Activated naive CD4-positive, alpha-beta T cell treated with anti-CD3 and anti-CD28 coated beads, Interleukin-2, amount 50 U/mL, for 16 hours (primary cell): Measurements from ENCODE around the gene JPH3.

Source experiments
- DNase-seq: peaks from one replicate; pipeline ENCODE4 v3.0.0-alpha.2; 2020

The JPH3 gene

DNA sequence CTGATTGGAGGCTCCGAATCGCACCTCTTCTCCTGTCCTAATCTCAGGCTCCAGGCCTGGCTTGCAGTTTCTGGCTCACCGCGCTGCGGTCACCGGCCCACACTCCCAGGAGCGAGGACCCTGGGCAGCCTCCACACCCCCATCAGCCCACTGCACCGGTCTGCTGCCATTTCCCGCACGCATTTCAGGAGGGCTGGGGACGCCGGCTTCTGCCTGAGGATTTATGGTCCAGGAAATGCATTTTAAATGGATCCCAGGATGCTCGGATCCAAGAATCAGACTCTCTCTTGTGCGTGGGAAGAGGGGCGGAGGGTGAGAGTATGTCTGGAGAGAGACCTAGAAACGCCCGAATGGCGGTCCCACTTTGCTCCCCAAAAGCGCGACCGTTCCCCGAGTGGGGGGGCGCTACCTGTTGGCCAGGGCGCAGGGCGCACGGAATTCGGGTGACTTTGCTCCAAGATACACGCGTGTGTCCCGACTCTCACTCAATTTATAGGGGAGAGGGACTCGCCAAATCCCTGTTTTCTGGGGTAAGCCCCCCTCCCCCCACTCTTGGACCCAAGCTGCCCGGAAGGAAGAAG is 817 bp upstream of the JPH3 start:
- no peak for DNase-seq

DNA sequence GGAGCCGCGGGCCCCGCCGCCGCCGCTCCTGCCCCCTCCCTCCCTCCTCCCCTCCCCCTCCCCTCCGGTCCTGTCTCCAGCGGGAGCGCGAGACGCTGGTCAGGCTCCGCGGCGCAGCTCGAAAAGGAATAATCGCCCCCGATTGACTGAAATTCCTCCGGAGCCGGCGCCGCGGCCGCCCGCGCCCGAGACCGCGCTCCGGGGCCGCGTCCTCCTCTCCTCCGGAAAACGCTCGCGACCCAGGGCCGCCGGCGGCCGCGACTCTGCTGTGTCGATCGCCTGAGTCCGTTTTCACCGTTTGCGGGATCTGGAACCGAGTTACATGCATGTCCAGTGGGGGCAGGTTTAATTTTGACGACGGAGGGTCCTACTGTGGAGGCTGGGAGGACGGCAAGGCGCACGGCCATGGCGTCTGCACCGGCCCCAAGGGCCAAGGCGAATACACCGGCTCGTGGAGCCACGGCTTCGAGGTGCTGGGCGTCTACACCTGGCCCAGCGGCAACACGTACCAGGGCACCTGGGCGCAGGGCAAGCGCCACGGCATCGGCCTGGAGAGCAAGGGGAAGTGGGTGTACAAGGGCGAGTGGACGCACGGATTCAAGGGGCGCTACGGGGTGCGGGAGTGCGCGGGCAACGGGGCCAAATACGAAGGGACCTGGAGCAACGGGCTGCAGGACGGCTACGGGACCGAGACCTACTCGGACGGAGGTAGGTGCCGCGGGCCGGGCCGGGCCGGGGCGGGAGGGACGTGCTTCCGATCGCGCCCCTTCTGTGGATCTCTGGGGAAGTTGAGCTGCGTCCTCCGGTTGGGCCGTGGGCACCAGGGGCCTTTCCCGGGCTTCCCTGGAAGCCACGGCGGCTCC is 744 bp downstream of the JPH3 start:
- no peak for DNase-seq

DNA sequence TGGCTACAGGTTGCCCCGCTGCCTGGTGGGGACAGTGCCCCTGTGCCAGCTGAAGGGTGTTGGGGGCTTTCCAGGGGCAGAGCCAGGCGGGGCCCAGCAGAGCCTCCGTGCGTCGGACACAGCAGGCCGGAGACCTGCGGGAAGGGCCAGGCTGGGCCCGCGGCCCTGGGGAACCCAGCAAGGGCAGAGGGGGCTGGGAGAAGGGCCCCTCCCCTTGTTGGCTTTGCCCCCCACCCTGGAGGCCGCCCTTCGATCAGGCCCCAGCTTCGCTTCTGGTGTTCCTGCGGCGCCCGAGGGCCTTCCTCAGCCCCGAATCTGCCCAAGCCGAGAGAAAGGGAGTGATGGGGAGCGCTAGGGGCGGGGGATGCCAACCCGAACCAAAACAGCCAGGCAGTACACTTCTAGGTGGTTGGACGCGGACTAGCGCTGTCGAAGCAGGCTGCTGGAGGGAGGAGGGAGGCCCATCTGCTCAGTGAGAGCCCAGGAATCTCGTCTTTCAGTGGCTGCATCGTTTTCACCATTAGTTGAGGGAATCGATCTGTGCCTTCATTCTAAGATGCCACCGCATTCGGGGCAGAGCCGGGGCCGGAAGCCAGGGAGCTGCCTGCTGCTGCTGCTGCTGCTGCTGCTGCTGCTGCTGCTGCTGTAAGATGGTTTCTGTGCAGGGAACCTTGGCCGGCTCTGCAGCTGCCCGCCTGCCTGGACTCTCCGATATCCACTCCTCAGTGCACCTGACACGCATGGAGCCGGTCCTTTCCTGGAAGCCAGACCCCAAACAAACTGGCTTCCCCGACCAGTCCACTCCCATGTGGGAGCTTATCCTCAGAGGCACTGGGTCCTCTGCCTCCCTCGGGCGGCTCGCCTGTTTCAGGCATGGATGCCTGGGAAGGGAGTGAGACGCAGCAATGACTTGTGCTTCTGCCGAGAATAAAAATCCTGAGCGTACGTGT is 1.7 kb downstream of the JPH3 start:
- DNase-seq: no peak

DNA sequence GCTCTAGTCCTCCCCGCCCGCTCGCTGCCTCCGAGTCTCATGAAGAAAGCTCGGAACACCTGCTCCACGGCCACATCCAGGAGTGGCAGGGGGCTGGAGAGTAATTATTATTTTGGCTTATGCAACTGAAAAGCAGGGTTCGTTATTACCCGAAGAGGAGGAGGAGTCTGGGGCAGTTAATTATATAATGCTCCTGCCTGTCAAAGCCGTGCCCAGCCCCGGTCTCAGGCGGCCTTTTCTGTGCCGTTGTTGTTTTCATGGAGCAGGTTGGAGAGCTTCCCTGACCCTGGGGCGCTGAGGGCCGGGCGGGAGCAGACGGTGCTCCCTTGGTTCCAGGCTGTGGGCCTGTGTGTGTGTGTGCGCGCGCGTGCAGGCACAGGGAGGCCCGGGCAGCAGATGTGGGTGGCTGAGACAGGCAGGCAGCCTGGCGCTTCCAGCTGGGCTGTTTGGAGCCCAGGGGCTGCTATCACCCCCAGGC is 2.4 kb downstream of the JPH3 start:
- no peak for DNase-seq

DNA sequence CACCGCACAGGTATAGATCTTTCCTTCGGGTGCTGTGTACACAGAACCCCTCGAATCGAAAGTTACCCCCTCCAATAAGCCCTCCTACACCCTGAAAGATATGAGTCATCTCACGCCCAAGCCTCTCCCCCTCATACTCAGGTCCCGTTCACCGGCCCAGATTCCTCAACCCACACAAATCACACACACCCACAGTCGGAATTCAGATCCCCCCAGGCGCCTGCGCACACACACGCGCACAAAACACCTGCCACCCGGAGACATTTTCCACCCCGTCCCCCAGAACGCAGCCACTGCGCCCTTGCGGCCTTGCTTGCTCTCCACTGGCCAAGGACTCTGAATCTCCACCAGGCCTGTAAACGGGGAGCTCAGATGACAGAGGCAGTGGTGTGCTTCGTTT is 4.9 kb downstream of the JPH3 start:
- no peak for DNase-seq

DNA sequence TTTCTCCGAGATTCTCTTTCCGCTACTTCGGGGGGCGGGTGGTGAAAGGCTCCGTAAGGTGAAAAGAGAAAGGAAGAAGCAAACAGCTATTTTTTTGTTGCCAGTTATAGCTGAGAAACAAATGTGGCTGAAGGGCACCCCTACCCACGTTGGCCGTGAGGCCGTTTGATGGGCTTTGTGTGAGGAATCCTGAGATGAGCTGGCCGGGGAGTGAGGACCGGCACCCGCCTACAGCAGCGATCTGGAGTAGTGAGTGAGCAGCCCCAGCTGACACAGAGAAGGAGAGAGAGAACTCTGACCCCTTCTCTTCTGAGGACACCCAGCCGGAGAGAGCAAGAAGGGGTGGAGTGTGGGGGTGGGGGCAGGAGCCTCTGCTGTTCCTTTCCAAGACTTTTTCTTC is 5.6 kb downstream of the JPH3 start:
- DNase-seq: no peak

DNA sequence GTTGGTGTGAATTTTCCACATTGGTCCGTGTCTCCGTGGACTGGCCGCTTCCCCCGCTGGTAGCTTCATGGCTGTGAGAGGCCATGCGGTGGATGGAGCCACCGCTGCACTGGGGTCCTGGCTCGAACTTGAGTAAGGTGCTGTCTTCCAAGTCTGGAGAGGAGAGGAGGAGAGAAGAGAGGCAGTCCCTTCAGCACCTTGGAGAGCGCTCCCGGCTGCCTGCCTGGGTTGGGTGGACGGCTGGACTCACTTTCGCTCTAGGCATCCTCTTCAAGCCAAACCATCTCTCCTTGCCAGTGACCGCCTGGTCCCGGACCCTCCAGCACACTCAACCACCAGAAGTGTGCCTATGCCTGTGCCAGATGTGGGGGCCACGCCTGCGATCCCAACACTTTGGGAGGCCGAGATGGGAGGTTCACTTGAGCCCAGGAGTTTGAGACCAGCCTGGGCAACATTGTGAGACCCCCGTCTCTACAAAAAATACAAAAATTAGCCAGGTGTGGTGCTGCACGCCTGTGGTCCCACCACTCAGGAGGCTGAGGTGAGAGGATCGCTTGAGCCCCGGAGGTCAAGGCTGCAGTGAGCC is 6.2 kb downstream of the JPH3 start:
- peak; percentile 34 for DNase-seq

DNA sequence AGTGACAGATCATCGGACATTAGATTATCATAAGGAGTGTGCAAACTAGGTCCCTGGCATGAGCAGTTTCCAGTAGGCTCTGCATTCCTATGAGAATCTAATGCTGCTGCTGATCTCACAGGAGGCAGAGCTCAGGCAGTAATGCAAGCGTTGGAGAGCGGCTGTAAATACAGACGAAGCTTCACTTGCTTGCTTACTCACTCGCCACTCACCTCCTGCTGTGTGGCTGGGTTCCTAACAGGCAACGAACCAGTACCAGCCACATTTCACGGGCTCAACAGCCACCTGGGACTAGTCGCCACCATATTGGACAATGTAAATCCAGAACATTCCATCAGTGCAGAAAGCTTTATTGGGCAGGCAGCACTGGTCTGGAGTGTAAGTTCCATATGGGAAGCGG is 7.7 kb downstream of the JPH3 start:
- DNase-seq: no peak

DNA sequence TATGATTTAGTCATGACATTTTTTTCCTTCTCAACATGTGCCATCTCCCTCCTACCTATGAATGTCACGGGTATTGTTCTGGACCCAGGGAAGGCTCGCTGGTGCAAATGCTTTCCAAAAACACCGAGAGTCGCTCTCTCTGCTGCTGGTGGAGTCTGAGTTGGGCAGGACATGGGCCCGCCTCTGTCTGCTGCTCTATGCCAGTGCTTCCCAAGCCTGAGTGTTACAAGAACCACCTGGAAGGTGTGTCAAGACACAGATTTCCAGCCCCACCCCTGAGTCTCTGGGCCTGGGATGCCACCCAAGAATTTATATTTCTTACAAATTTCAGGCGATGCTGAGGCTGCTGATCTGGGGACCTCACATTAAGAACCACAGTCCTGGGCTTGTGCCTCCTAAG is 9.1 kb downstream of the JPH3 start:
- no peak for DNase-seq

DNA sequence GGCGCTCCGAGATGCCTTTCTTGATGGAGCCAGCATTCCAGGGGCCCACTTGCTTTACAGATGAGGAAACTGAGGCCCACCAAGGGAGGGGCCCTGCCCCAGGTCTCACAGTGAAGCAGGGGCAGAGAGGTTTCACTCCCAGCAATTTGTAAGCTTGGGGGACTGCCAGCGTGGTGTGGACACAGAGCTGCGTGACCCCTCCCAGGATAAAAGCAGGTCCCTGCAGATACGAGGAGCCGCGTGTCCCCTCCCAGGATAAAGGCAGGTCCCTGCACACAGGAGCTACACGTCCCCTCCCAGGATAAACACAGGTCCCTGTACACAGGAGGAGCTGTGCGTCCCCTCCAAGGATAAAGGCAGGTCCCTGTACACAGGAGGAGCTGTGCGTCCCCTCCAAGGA is 11.7 kb downstream of the JPH3 start:
- no peak for DNase-seq

DNA sequence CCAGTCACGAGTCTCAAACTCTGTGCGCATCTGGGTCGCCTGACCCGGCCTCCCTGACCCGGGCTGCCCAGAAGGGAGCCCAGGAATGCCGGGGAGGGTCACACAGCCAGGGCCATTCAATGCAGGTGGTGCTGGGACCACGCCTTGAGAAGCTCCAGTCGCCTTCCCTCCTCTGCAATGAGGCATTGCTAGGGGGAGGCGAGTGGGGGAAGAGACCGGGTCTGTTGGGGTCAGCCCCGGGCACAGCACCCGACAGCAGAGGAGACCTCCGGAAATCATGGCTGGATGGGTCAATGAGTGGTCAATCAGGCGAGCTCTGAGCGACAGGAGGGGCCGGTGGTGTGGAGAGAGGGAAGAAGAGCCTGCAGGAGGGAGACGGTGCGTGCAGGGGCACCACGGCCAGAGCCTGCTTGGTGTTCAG is 13.3 kb downstream of the JPH3 start:
- no peak for DNase-seq

DNA sequence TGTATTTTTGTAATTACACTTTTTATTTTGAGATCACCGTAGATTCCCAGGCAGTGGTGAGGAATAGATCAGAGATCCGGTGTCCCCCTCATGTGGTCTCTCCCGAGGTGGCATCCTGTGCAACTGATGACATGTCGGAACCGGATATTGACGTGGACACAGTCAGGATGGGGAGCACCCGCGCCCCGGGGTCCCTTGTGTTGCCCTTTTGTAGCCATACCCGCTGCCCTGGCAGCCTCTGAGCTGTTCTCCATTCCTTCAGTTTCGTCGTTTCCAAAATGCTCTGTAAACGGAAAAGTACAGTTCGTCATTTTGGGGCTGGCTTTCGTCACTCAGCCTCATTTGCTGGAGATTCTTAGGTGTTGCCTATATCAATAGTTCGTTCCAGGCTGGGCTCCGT is 14.2 kb downstream of the JPH3 start:
- DNase-seq: no peak

DNA sequence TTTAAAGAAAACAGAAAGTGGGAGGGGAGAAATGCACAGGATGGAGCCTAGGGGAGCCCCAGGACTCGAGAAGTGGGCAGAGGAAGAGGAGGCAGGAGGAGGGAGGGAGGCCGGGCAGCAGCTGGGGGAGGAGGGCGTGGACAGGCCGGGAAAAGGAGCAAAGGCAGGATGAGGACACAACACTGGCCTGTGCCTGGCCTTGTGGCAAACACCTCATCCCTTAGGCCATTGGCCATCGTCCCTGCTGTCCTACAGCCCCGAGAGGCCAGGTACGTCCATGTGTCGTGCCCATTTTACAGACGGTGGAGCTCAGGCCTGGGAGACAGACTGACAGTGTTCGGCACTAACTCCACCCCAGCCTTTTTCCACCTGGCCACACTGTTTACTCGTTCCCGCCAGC is 15.9 kb downstream of the JPH3 start:
- no peak for DNase-seq

DNA sequence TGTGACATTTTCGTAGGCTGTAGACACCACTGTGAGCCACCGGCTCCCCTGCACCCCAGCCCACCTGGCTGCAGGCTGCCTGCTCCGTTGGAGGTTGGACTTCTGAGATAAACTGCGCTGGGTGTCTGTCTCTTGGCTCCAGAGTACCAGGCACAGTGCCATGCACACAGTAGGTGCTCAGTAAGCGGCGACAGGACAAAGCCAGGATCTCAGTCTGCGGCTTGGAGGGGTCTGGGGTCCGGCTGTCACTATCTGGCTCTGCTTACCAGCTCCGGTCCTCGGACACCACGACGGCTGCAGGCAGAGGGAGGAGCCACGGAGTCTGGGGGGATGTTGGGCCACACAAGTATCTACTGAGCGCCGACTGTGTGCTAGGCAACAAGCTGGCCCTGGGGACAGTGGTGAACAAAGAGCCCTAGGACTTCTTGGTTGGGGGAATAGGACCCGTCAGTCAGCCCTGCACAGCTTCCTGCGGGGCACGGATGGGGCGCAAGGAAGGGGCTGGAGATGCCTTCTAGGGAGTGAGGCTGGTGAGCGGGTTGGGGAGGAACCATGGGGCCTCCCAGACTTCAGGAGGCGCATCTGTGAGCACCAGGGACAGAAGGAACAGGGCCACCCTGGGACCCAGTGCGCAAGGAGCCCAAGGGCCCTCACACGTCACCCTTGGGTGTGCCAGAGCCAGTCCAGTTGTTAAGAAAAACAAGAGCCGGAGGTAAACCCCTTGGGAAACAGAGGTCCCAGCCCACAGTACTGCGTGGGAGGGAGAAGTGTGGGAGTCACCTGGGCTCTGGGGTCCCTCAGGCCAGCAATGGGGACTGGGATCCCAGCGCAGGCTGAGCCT is 17.3 kb downstream of the JPH3 start:
- DNase-seq: no peak

DNA sequence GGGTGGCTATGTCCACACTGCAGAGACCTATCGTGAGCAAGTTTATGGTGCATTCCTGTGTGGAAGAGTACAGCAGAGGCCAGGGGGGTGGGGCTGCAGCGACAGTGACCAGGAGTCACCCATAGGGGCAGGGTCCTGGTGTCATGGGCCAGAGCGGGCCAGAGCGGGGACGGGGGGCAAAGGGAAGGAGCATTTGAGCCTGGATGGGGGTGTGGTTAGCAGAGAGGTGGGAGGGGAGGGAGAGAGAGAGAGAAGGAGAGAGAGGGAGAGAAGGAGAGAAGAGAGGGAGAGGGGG is 17.8 kb downstream of the JPH3 start:
- DNase-seq: no peak

DNA sequence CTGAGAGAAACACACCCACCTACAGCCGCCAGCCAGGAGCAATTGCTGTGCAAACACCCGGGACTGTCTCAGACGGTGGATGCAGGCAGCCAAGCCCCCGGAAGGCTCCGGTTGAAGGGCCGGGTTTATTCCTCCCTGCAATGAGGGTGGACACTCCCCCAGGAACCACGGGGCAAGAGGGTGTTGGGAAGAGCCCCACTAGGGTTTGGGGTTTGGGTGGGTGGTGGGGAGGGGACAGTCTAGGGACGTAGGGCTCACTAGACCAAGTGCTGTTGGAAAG is 19.2 kb downstream of the JPH3 start:
- DNase-seq: no peak

DNA sequence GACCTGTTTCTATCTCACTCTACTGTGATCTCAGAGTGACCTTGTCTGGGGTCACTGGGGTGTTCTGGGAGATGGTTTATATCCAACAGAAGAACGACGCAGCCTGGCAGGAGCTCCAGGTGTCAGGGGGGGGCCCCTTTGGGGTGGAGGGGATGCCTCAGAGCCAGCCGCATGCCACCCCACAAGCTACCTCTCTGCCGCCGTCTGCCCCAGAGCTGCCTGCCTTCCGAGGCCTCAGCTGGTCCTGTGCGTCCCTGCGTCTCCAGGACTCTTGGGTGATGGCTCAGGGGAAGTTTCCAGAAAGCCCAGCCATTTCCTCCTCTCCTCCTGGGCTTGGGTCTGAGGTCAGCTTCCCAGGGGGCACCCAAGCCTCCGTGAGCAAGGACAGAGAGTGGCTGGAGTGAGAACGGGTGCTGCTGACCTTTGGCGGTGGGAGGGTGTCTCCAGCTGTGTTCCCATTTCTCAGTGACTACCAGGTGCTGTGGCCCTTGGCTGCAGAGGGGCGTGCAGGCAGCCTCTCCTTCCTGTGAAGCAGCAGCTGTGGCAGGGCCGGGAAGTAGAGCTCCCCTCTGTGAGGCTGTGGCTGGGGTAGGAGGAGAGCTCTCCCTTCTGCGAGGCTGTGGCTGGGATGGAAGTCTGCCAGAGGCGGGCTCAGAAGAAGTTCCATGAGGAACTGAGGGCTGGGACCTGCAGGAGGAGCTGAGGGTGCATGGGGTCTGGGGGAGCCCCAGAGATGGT is 19.8 kb downstream of the JPH3 start:
- DNase-seq: no peak

DNA sequence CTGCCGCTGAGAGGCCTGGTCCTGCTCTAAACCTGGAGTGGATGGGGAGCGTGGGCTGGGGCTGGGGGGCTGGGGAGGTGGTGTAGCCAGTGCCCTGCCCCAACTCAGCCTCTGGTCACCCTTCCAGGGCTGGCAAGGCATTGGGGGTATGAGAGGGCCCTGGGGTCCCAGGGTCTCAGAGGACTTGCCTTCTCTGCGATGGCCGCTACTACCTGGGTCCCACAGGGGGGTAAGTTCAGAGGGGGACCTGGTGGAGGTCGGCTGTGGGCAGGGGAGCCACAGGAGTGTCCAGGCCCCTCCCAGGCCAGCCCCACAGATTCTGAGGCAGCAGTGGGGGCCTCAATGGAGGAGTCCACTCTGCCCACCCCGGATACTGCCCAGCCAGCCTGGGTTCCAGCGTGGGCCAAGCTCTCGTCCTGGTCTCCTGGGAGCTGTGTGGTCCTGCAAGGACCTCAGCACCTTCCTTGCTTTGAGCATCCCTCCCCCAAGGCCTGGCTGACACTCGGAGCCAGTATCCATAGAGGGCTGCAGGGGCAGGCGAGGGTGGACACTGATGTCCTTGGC is 20.5 kb downstream of the JPH3 start:
- no peak for DNase-seq

DNA sequence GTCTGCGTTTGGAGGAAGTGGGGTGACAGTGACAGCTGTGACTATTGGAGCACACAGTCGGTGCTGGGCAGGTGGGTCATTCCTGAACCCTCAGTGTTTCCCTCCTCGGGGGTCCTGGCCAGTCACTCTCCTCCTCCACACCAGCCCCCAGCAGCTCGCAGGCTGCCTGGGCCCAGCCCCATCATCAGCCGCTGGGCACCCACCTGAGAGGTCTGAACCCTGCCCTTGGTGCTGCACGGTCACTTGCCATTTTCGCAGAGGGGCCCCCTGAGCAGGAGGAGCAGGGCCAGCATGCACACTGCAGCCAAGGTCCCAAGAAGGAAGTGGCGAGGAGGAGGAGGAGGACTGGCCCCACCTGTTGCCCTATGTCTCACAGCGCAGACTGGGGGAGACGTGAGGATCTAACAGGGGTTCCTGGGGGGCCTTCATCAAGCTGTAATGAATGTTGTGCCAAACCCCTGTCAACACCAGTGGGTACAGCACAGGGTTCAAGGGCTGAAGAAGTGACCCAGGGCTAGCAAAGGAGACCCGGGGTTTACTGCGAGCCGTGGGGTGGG is 23.0 kb downstream of the JPH3 start:
- DNase-seq: no peak

DNA sequence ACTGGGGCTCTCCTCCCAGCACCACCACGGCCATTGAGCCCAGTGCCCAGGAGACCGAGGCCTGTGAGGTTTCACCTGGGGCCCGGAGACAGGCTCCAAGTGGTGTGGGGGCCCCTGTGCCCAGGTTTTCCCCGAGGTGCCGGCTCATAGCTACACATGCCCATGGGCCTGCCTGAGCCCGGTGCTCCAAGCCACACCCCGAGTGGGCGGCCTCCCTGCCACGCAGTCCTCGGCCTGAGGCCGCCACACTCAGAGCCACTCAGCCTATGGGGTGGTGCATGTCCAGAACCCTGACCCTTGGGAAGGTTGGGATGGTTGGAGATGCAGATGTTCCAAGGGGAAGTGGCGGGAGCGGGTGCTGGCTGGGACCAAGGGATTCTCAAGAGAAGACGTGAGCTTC is 24.1 kb downstream of the JPH3 start:
- no peak for DNase-seq

DNA sequence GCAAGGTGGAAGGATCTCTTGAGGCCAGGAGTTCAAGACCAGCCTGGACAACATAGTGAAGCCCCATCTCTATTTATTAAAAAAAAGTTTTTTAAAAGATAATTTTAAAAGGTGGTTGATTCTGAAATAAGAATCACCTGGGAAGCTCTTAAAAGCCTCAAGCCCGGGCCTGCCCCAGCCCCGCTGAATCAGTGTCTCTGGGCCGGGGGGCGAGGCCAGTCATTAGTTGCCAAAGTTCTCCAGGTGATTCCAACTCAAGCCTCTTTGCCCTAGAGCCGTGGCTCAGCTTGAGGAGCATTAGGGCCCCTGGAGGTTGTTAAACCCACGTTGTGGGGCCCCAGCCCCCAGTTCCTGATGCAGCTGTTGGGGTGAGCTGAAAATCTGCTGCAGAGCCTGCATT is 24.6 kb downstream of the JPH3 start:
- DNase-seq: no peak
